Sigmoid colon (tissue), 4 donors: Measurements from ENCODE around the gene STXBP2.

Experiments
- EP300 ChIP-seq, 4 donors: sonication (generic); formaldehyde crosslinking; IDR thresholded peaks; one replicate each; pipeline ENCODE4 v1.6.1; 2017; ENCODE audit warnings: antibody characterized with exemption in 4 of 4
- POLR2A ChIP-seq, 2 donors: fragments of 450-650 bp; IDR thresholded peaks; one replicate each; pipeline ENCODE4 v1.6.1; 2016; ENCODE audit warnings: antibody characterized with exemption in 2 of 2, mild to moderate bottlenecking in 2 of 2, moderate library complexity in 2 of 2
- POLR2AphosphoS5 ChIP-seq, 4 donors: sonication (generic); formaldehyde crosslinking; IDR thresholded peaks; one replicate each; pipeline ENCODE4 v1.6.1; 2017; ENCODE audit warnings: antibody characterized with exemption in 4 of 4
- TF ChIP-seq, protein P1 (sequence below), 4 experiments: fragments of 450-650 bp in 3 of 4; fragments of 200-600 bp in 1 of 4; IDR thresholded peaks; one replicate each; pipeline ENCODE4 v1.5.1; 2016 to 2019; ENCODE audit warnings: antibody characterized with exemption in 4 of 4, mild to moderate bottlenecking in 3 of 4, moderate library complexity in 2 of 4

DNA sequence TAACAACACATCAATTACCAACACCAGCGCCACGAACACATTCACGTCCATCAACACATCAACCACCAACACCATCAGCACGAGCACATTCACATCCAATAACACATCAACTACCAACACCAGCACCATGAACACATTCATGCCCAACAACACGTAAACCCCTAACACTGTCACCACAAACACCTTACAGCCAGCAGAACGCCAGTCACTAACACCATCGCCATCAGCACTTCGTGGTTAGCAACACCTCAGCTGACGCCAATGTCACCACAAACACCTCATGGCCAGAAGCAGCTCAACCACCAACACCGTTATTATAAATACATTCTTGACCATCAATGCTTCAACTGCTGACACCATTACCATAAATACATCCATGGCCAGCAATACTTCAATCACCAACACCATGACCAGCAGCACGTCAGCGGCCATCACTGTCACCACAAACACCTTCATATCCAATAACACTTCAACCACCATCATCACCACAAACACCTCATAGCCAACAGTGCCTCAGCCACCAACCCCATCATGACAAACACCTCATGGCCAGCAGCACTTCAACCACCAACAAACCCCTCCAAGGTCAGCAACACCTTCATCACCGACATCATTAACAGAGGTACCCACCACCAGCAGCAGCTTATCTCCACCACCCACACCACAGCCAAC, 55.6 kb downstream of the STXBP2 start:
- TF ChIP-seq, protein P1, sequence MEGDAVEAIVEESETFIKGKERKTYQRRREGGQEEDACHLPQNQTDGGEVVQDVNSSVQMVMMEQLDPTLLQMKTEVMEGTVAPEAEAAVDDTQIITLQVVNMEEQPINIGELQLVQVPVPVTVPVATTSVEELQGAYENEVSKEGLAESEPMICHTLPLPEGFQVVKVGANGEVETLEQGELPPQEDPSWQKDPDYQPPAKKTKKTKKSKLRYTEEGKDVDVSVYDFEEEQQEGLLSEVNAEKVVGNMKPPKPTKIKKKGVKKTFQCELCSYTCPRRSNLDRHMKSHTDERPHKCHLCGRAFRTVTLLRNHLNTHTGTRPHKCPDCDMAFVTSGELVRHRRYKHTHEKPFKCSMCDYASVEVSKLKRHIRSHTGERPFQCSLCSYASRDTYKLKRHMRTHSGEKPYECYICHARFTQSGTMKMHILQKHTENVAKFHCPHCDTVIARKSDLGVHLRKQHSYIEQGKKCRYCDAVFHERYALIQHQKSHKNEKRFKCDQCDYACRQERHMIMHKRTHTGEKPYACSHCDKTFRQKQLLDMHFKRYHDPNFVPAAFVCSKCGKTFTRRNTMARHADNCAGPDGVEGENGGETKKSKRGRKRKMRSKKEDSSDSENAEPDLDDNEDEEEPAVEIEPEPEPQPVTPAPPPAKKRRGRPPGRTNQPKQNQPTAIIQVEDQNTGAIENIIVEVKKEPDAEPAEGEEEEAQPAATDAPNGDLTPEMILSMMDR (IDR thresholded peaks at IDR 0.05): no peak
- TF ChIP-seq POLR2AphosphoS5 (IDR thresholded peaks at IDR 0.05) (no peak), POLR2A (IDR thresholded peaks at IDR 0.05) (no peak), EP300 (IDR thresholded peaks at IDR 0.05) (no peak)
